DMS53 treated with DMSO at 0.1 percent for 48 hours (cell line): Measurements from ENCODE around the gene FRYL.
A peak's percentile ranks its signal among the peaks of the same experiment; 100 is the strongest.

Experiments
- DNase-seq: peaks from one replicate; lab custom pipeline; 2025; ENCODE audit not compliant: unreplicated experiment; lab: John Stamatoyannopoulos, UW

Gene FRYL

GRCh38 chr4:48634688-48635308, 145.3 kb downstream of the FRYL start:
- DNase-seq, result no peak

GRCh38 chr4:48633657-48634056, 146.4 kb downstream of the FRYL start:
- DNase-seq, result no peak

DNA sequence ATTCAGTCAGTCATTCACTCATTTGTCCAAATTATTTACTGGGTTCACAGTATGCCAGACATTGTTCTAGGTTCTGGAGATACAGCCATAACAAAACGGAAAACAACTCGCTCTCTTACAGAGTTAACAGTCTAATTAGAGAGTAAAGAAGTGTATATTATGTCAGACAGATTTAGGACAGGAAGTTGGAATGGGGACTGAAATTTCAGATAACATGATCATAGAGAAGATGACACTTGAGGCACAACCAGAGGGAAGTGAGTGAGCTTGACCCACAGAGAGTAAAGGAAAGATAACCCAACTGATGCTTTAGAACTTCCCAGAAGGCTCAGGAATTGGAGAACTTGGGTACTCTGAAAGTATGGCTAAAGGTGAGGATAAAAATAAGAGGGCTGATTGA, 150.6 kb downstream of the FRYL start:
- no peak for DNase-seq

GRCh38 chr4:48623182-48623780, 156.8 kb downstream of the FRYL start:
- no peak for DNase-seq

GRCh38 chr4:48620831-48621230, 159.2 kb downstream of the FRYL start:
- DNase-seq, result no peak

DNA sequence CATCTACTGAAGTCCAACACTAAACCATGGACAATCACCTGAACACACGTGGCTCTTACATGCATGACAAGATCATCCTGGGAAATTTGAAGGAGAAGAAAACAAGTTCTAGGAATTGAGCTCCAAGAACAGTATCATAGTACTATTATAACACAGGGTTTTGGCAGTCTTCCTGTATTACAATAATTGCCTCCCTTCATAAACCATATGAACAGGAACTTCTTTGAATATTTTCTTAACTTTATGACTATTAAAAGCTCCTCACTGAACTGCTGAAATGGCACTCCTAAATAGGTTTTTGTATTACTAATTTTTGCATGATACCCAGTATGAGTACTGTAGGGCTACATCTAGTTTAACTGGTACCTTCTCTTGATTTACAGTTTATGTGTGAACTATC, 160.0 kb downstream of the FRYL start:
- DNase-seq, result no peak

DNA sequence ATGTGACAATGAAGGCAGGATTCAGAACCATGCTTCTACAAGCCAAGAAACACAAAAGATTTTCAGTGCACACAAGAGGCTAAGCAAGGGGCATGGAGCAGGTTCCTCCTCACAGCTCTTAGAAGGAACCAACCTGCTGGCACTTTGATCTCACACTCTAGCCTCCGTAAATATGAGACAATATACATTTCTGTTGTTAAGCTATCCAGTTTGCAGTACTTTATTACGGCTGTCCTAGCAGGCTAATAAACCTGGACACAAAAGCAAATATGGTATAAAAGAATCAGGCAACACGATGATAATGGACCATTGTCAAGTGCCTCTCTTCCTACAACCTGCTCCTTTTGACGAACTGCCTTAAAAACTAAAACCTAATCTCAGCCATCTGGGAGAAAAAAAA, 175.6 kb downstream of the FRYL start:
- peak; percentile 28 for DNase-seq

DNA sequence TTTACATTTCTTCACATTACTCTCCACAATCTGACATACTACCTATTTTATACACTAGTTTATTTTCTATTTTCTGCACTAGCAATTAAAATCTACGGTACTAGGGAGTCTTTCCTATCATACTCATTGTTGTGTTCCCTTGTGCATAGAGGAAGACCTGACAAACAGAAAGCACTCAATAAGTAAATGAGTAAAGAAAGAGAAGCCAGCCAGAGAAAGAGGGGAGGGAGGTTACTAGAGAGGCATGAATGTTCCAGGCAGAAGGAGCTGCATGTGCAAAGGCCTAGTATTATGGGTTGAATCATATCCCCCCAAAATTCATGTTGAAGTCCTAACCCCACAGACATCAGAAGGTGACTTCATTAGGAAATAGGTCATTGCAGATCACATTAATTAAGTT, 176.0 kb downstream of the FRYL start:
- DNase-seq, result no peak

GRCh38 chr4:48603366-48604003, 176.6 kb downstream of the FRYL start:
- DNase-seq, result peak; percentile 75

- DNase-seq, result no peak
Measured at GRCh38 chr4:48602763-48603162, 177.3 kb downstream of the FRYL start.

DNA sequence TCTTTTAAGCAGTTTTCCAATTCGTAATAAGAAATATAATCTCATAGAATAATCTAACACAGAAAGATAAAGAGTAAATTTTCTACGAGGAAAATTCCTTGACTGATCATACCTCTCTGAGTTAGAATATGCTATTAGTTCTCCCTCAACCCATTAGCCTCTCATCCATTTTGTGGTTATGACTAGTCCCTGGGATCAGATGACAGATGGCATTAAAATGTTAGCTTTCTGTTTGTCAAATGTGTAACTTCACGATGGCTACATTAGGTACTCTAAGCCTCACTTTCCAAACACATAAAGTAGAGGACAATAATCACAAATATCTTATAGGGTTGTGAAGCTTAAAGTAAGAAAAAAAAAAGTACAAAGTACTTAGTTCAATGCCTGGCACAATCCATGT, 177.9 kb downstream of the FRYL start:
- no peak for DNase-seq

- no peak for DNase-seq
Measured at GRCh38 chr4:48596336-48596735, 183.7 kb downstream of the FRYL start.

GRCh38 chr4:48594180-48594579, 185.9 kb downstream of the FRYL start:
- DNase-seq, result no peak

- no peak for DNase-seq
Measured at GRCh38 chr4:48591372-48591771, 188.7 kb downstream of the FRYL start.

DNA sequence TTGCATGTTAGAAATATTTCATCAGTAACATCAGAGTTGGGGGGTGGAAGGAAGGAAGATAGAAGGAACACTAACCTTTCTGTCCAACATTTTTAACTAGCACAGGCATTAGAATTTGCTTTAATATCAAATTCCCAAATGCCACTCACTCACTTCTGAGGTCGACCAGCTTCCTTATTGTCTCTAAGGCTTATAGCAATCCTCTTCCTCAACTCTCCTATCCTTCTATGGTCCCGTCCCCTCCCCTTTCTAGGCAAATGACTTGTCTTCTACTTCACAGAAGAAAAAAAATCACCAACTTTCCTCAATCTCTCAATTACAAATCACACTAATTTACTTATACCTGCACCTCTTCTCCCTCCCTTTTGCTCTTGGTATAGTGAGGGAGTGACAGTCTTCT, 189.2 kb downstream of the FRYL start:
- DNase-seq, result no peak

GRCh38 chr4:48589098-48589445, 191.0 kb downstream of the FRYL start:
- DNase-seq, result no peak

DNA sequence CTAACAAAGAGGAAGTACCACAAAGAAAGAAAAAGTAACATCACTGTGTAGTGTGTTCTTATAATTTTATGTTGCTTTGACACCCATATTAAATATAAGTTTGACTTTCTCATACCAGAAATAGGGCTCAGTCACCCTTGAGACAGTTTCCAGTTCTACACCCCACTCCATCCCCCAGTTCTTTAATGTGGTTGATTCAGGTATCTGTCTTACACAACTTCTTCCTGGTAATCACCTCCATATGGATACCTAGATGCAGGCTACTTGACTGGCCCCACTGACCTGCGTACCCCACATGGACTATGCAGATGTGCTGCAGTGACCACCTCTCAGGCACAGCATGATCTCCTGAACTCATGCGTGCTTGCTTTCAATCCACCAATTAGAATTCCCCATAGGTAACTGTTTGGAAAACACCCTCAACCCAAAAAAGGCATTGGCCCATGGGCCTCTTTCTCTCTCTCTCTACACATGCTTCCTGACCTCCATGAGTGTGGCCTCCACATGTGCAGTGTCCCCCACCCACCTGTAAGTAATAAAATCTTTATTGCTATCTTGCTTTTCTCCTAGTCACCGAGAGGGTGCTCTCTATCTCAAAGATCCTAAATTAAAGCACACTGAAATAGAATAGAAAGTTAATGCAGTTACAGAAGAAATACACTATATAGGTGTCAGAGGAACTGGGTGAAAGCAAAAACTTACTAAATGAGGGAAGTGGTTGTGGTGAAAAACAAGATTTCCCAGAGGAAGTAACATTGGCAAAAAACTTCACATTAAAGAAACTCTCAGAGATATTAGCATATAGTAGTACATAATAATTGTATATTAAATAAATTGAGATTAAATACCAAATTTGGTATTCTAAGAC, 191.6 kb downstream of the FRYL start:
- no peak for DNase-seq

DNA sequence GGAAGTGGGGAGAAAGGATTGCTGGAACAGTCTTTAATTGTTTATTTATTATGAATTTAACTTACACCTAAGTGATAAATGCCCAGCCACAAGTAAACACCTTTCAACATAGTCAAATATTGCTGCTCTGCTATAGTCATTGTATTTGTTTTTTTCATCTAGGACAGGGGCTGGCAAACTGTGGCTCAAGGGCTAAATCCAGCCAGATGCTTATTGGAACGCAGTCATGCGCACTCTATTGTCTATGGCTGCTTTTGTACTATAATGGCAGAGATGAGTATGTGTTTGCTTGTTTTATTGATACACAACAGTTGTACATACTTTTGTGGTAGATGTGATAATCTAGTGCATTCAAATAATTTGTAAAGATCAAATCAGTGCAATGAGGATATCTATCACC, 194.7 kb downstream of the FRYL start:
- no peak for DNase-seq

DNA sequence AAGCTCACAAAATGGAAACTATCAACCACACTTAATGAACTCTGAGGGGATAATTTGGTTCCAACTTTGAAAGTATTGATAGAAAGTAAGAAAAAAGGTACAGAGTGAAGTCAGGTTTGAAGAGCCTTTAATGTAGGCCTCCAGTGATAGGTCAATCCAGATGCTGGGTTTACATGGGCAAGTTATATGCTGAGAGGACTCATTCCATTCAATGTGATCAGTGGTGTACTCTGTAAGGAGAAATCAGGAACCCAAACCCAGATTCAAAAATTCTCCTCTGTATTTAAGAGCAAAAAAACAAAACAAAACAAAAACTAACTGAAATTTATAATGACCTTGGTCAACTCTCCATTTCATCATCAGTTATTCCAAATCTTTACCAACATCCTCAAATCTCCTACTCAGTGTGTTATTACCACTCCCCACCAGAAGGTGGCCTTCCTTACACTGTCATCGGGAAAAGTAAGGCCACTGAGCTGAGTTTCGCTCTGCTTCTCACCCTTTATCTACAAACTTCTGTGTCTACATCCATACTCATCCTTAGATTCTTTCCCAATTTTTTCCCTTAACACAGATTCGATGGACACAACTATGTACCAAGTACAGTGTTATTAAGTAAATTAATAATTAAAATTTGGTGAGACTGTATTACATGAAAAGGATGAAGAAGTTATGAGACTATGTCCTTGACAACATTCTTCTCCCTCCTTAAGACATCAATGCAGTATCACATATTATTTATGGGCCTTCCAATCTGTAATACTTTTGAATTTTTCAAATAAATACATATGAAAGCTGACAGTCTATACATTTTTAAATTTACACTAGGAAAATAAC, 201.7 kb downstream of the FRYL start:
- peak; percentile 70 for DNase-seq

DNA sequence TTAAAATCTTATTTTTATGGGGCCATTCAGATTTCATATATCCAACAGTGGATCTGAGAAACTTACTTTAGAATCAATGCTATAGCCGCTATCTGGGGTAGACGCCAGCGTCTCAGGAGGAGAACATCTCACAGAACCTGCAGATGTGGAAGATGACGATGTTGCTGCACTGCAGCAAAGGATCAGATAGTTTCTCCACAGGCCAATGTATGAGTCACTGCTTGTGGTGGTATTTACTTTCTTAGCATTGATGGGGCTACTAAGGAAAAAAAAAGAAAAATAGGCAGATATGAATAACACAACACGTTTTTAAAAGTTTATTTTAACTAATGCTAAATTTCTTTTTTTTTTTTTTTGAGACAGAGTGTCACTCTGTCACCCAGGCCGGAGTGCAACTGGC, 204.1 kb downstream of the FRYL start:
- no peak for DNase-seq

DNA sequence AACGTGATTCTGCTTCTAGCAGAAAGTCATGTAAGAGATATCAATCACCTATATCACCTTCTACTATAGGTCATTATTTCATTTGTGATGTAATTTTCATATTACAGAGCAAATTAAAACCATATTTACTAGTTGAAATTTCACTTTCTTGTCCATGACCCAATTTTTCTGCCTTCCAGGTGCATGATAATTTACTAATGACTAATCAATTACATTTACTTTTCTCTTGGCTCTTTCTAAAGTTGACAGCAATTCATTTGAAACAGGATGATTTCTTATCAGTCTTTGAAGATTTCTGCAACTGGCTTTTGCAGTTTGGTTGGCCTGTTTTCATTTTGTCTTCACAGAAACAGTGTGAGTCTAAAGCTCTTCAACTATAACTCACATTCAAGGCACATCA, 208.6 kb downstream of the FRYL start:
- DNase-seq, result no peak
